ENCODE data around the gene GSN.

GRCh38 chr9:121354762-121355161 is 86.8 kb downstream of the GSN start:
- TF ChIP-seq CTCF (IDR thresholded peaks at IDR 0.05) (no peak), POLR2A (IDR thresholded peaks at IDR 0.05) (no peak)
